ENCODE results near the gene ZFAND3. TPM values are rescaled to one million over a fixed set of nuclear protein-coding genes. Genes with fewer than 3 reads are reported as not detected.

The ZFAND3 gene
- total RNA-seq, 1 experiment from 2014 or later: 22.2 TPM

DNA sequence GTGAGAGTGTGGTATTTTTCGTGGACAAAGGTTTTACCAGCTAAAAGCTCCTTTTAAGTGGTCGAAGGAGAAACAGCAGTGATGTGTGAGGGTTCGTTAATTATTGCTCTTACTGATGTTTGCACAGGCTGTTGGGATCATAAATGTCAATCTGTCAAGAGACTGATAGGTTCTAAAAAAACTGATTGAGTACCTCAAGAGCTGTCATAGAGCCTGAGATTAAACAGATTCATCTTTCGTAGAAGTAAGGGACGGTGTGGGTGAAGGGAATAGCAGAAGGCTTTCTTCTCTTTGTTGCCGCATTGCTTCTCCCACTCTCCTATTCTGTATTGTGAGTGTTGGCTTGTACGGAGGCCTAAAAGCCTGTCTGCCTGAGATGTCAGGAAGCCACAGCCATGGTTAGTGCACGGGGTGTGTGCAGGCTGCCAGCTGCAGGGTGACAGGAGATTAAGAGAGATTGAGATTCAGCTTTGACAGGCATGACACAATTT, 291.0 kb downstream of the ZFAND3 start:
- DNase-seq (no peak), ATAC-seq (no peak)
- no peaks in the 10 kb centered on the region for H3K9me3 ChIP-seq (ENCODE audit: low read length)
- CTCF ChIA-PET: no interaction called here
- H3K4me1 ChIP-seq (ENCODE audit: insufficient read depth, low read length): no peaks in the 10 kb centered on the region
- H3K4me2 ChIP-seq (ENCODE audit: low read length): no peak overlapping the region
- peaks cover 4% of the 10 kb centered on the region; the same call in 1 of the 2 replicates for H3K79me2 ChIP-seq (ENCODE audit: low read length)
- no peaks in the 10 kb centered on the region for H3K27me3 ChIP-seq (ENCODE audit: low read length)
- intact Hi-C loops (cut with micrococcal nuclease): no loop called here
- no peaks in the 10 kb centered on the region for H4K20me1 ChIP-seq (ENCODE audit: low read length)
- BruUV-seq (replicated peaks): no TSS peak
- H3K9me2 ChIP-seq (replicated peaks; ENCODE audit: low read length): no peaks in the 10 kb centered on the region
- no peaks in the 10 kb centered on the region for H3F3A ChIP-seq (ENCODE audit: low read length, unreplicated experiment)
- TF ChIP-seq EZH2phosphoT487 (IDR thresholded peaks at IDR 0.05; ENCODE audit: borderline replicate concordance, low read length): no peak
- no peak overlapping the region for H3K27ac ChIP-seq (ENCODE audit: low read length)
- no peak overlapping the region for H3K4me3 ChIP-seq (ENCODE audit: low read length)
- H2AFZ ChIP-seq (ENCODE audit: low read length): no peak overlapping the region
- no peak overlapping the region for H3K9ac ChIP-seq (ENCODE audit: low read length)
- POLR2A ChIA-PET (ENCODE audit: unreplicated experiment): interaction anchor here (0.6 kb wide), 1 partner anchor 8 kb away, joined by 6 read pairs; no protein-coding TSS in a partner anchor
- H3K36me3 ChIP-seq (ENCODE audit: low read depth, low read length): no peaks in the 10 kb centered on the region

- intact Hi-C loops (cut with micrococcal nuclease): no loop called here
- ATAC-seq (no peak), DNase-seq (no peak)
- Histone ChIP-seq H3K36me3 (ENCODE audit: low read depth, low read length) (no peaks in the 10 kb centered on the region; the same call in 1 of the 2 replicates), H3K9me3 (ENCODE audit: low read length) (no peaks in the 10 kb centered on the region), H3K27me3 (ENCODE audit: low read length) (no peaks in the 10 kb centered on the region), H3K4me2 (ENCODE audit: low read length) (no peak overlapping the region), H3K27ac (ENCODE audit: low read length) (no peak overlapping the region), H3F3A (ENCODE audit: low read length, unreplicated experiment) (no peaks in the 10 kb centered on the region), H3K9ac (ENCODE audit: low read length) (no peak overlapping the region), H4K20me1 (ENCODE audit: low read length) (no peaks in the 10 kb centered on the region), H3K9me2 (replicated peaks; ENCODE audit: low read length) (no peaks in the 10 kb centered on the region), H3K4me1 (ENCODE audit: insufficient read depth, low read length) (no peaks in the 10 kb centered on the region), H2AFZ (ENCODE audit: low read length) (no peak overlapping the region), H3K4me3 (ENCODE audit: low read length) (no peak overlapping the region), H3K79me2 (ENCODE audit: low read length) (peaks cover 4% of the 10 kb centered on the region; the same call in 1 of the 2 replicates)
- no peak for TF ChIP-seq EZH2 (IDR thresholded peaks at IDR 0.05; ENCODE audit: low read length, unreplicated experiment)
- TF ChIP-seq EZH2phosphoT487 (IDR thresholded peaks at IDR 0.05; ENCODE audit: borderline replicate concordance, low read length): no peak
- TF ChIP-seq, protein P1, sequence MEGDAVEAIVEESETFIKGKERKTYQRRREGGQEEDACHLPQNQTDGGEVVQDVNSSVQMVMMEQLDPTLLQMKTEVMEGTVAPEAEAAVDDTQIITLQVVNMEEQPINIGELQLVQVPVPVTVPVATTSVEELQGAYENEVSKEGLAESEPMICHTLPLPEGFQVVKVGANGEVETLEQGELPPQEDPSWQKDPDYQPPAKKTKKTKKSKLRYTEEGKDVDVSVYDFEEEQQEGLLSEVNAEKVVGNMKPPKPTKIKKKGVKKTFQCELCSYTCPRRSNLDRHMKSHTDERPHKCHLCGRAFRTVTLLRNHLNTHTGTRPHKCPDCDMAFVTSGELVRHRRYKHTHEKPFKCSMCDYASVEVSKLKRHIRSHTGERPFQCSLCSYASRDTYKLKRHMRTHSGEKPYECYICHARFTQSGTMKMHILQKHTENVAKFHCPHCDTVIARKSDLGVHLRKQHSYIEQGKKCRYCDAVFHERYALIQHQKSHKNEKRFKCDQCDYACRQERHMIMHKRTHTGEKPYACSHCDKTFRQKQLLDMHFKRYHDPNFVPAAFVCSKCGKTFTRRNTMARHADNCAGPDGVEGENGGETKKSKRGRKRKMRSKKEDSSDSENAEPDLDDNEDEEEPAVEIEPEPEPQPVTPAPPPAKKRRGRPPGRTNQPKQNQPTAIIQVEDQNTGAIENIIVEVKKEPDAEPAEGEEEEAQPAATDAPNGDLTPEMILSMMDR (conservative IDR thresholded peaks at IDR 0.05; ENCODE audit: low read depth, low read length): no peak
- POLR2A ChIA-PET (ENCODE audit: unreplicated experiment): interaction anchor here (0.6 kb wide), 1 partner anchor 18 kb away, joined by 3 read pairs; no protein-coding TSS in a partner anchor
- BruUV-seq (replicated peaks): no TSS peak
- CTCF ChIA-PET: no interaction called here
Measured at GRCh38 chr6:38112181-38112580, 292.7 kb downstream of the ZFAND3 start.

GRCh38 chr6:38113825-38114576, 294.5 kb downstream of the ZFAND3 start:
- Histone ChIP-seq H3K27ac (ENCODE audit: low read length) (no peak overlapping the region), H2AFZ (ENCODE audit: low read length) (no peak overlapping the region), H3F3A (ENCODE audit: low read length, unreplicated experiment) (no peaks in the 10 kb centered on the region), H3K4me3 (ENCODE audit: low read length) (no peak overlapping the region), H3K4me2 (ENCODE audit: low read length) (no peak overlapping the region), H3K36me3 (ENCODE audit: low read depth, low read length) (no peaks in the 10 kb centered on the region; the same call in 1 of the 2 replicates), H3K9ac (ENCODE audit: low read length) (no peak overlapping the region), H3K79me2 (ENCODE audit: low read length) (peaks cover 4% of the 10 kb centered on the region; the same call in 1 of the 2 replicates), H4K20me1 (ENCODE audit: low read length) (no peaks in the 10 kb centered on the region), H3K27me3 (ENCODE audit: low read length) (no peaks in the 10 kb centered on the region), H3K4me1 (ENCODE audit: insufficient read depth, low read length) (no peaks in the 10 kb centered on the region), H3K9me2 (replicated peaks; ENCODE audit: low read length) (no peaks in the 10 kb centered on the region), H3K9me3 (ENCODE audit: low read length) (no peaks in the 10 kb centered on the region)
- ChIA-PET POLR2A (ENCODE audit: unreplicated experiment) (no interaction called here), CTCF (no interaction called here)
- TF ChIP-seq, protein P1 (conservative IDR thresholded peaks at IDR 0.05; ENCODE audit: low read depth, low read length): no peak
- TF ChIP-seq EZH2 (IDR thresholded peaks at IDR 0.05; ENCODE audit: low read length, unreplicated experiment): no peak
- no peak for TF ChIP-seq EZH2phosphoT487 (IDR thresholded peaks at IDR 0.05; ENCODE audit: borderline replicate concordance, low read length)
- ATAC-seq: no peak
- intact Hi-C loops (cut with micrococcal nuclease): no loop called here
- BruUV-seq (replicated peaks): no TSS peak
- no peak for DNase-seq

All from PC-3 (cell line).